GM13976 (cell line): ENCODE results near the gene SPACA6.

ENCODE experiments used
- DNase-seq: peaks from one replicate; pipeline ENCODE4 v3.0.0; 2012; ENCODE audit warnings: low spot score
- CTCF ChIP-seq: IDR thresholded peaks from 2 replicates; pipeline ENCODE4 v1.5.1; 2012; ENCODE audit warnings: borderline replicate concordance, mild to moderate bottlenecking; ENCODE audit not compliant: insufficient read depth; ENCODE audit errors: extremely low read depth, missing control alignments, control extremely low read depth
- in situ Hi-C: fragments of 300-500 bp; cut with MboI; formaldehyde crosslinking; loops from one replicate; pipeline ENCODE4 v1.12.0; 2022; ENCODE audit warnings: low sequenced_read_pairs, mixed read lengths, inconsistent platforms; ENCODE audit not compliant: unreplicated experiment

Gene SPACA6

GRCh38 chr19:51740356-51740755 is 47.2 kb downstream of the SPACA6 start:
- no peak for DNase-seq
- no peak for TF ChIP-seq CTCF
- in situ Hi-C loops: no loop called here

DNA sequence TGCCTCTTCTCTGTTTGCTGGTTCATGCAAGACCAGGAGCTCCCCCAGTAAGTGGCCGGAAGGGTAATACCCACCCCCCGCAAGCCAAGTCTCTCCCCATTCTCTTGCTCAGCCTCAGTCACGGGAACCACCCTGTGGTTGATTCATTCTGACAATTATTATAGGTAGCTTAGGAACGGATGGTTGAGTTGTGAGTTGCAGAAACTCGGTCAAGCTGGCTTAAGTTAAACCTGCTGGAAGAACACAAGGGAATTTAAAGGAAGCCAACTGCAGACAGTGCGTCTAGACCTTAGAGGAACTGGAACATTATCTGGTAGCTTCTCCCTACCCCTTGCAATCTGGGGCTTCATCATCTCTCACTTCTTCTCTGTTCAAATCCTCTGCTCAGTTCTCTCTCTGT is 49.7 kb downstream of the SPACA6 start:
- in situ Hi-C loops: no loop called here
- no peak for TF ChIP-seq CTCF
- no peak for DNase-seq

- in situ Hi-C loops: no loop called here
- no peak for TF ChIP-seq CTCF
- DNase-seq: no peak
Observed at GRCh38 chr19:51743405-51743804, 50.3 kb downstream of the SPACA6 start.

DNA sequence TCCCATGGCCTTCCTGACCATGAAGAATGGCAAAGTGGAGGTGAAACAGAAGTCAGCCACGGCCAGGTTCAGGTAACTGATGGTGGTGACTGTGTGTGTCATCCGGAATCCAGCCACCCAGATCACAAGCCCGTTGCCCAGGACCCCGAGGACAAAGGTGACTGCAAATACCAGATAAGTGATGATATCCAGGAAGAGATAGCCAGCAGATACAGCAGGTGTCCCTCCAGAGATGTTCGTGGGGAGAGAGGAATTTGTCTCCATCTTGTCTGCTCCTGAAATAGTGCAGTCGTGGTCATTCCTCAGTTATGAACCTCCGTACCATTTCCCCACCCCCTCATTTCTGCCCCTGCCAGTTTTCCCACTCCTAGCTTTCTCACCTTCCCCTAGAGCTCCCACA is 53.6 kb downstream of the SPACA6 start:
- no peak for DNase-seq
- TF ChIP-seq CTCF: no peak
- in situ Hi-C loops: no loop called here

- no peak for DNase-seq
- in situ Hi-C loops: no loop called here
- TF ChIP-seq CTCF: no peak
Observed at GRCh38 chr19:51749979-51750378, 56.8 kb downstream of the SPACA6 start.

GRCh38 chr19:51750400-51751094 is 57.4 kb downstream of the SPACA6 start:
- in situ Hi-C loops: no loop called here
- DNase-seq: no peak
- no peak for TF ChIP-seq CTCF

GRCh38 chr19:51751655-51752054 is 58.5 kb downstream of the SPACA6 start, which contains the start of gene FPR1:
FPR1 (minus strand) TSS chr19:51751878; CDS start chr19:51746994, 4,884 bp downstream.
- TF ChIP-seq CTCF: no peak
- DNase-seq: no peak
- in situ Hi-C loops: no loop called here
